Measurements from ENCODE around the gene ARHGAP23. TPM values are rescaled to one million over a fixed set of nuclear protein-coding genes. Genes with fewer than 3 reads are reported as not detected.

Gene ARHGAP23
- total RNA-seq, 2 donors from 2014 or later: 5.2 to 10.9 TPM

DNA sequence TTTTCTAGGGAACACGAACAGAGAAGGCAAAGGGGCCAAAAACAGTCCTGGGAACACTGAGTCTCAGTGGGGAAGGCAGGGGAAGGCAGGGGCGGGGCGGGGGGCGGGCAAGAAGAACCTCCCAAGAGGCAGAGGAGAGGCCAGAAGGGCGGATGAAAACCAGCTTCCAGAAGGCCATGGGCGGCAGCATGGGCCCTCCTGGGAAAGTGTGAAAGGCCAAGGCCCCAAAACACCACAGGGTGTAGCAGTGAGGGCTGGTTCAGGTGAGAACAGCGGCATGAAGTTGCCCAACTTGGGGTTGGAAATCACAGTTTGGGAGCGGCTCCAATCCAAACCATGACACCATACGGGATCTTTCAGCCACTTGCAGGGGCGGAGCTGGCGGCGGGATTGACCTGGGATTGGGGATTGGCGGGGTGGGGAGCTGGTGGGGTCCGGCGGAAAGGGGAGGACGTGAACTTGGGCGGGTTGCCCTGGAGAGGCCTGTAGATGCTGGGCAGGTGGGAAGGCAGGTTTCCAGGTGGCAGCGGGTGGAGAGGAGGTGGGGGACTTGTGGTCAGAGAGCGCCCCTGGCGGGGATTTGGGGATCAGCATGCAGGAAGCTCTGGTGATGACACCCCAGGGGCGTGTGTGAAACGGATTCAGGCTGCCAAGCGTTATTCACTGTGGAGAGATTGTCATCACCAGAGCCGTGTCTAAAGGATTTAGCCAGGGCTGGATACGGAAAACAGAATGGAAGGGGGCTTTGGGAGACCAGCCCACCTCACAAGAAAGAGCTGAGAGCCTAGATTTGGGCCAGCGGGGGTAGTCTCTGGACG, 80.9 kb downstream of the ARHGAP23 start:
- Histone ChIP-seq H3K27ac (no peak overlapping the region), H3K4me1 (peaks cover 16% of the 10 kb centered on the region), H3K9me3 (no peaks in the 10 kb centered on the region), H3K4me3 (no peak overlapping the region), H3K36me3 (replicated peaks in 1 of 2; ENCODE audit: insufficient read depth in 1 of 2, low read depth in 2 of 2) (no peaks in the 10 kb centered on the region), H3K27me3 (peaks cover 0 to 16% of the 10 kb centered on the region in 2 donors)
- WGBS, 2 donors: 46 to 58% methylated on average over 24 to 27 of the region's 27 CpGs
- intact Hi-C loops (cut with DNase I): no loop called here
- no peak for TF ChIP-seq POLR2A (IDR thresholded peaks at IDR 0.05)
- TF ChIP-seq, protein P1, sequence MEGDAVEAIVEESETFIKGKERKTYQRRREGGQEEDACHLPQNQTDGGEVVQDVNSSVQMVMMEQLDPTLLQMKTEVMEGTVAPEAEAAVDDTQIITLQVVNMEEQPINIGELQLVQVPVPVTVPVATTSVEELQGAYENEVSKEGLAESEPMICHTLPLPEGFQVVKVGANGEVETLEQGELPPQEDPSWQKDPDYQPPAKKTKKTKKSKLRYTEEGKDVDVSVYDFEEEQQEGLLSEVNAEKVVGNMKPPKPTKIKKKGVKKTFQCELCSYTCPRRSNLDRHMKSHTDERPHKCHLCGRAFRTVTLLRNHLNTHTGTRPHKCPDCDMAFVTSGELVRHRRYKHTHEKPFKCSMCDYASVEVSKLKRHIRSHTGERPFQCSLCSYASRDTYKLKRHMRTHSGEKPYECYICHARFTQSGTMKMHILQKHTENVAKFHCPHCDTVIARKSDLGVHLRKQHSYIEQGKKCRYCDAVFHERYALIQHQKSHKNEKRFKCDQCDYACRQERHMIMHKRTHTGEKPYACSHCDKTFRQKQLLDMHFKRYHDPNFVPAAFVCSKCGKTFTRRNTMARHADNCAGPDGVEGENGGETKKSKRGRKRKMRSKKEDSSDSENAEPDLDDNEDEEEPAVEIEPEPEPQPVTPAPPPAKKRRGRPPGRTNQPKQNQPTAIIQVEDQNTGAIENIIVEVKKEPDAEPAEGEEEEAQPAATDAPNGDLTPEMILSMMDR (IDR thresholded peaks at IDR 0.05): peak; percentile 43 to 67 (median 60)
- ATAC-seq (peak; percentile 62), DNase-seq (peak; percentile 68 to 83 (median 76))

DNA sequence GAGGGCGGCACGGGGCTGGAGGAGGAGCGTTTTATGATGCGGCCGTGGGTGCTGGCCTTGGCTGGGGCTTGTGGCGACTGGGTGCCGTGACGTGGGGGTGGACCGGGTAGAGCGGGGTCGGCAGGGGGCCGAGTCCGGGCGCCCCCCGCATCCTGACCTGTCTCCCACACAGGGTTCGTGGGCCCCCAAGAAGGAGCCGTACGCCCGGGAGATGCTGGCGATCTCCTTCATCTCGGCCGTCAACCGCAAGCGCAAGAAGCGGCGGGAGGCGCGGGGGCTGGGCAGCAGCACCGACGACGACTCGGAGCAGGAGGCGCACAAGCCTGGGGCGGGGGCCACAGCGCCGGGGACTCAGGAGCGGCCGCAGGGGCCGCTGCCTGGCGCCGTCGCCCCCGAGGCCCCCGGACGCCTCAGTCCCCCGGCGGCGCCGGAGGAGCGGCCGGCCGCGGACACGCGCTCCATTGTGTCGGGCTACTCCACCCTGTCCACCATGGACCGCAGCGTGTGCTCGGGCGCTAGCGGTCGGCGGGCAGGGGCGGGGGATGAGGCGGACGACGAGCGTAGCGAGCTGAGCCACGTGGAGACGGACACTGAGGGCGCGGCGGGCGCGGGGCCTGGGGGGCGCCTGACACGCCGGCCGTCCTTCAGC, 81.6 kb downstream of the ARHGAP23 start:
- Histone ChIP-seq H3K27ac (no peak overlapping the region), H3K9me3 (no peaks in the 10 kb centered on the region), H3K4me3 (no peak overlapping the region), H3K27me3 (peaks cover 0 to 16% of the 10 kb centered on the region in 2 donors), H3K36me3 (replicated peaks in 1 of 2; ENCODE audit: insufficient read depth in 1 of 2, low read depth in 2 of 2) (no peaks in the 10 kb centered on the region), H3K4me1 (peaks cover 16% of the 10 kb centered on the region)
- no peak for DNase-seq
- peak; percentile 20 for ATAC-seq
- intact Hi-C loops (cut with DNase I): no loop called here
- TF ChIP-seq POLR2A (IDR thresholded peaks at IDR 0.05): no peak
- TF ChIP-seq, protein P1 (IDR thresholded peaks at IDR 0.05): no peak
- 3 to 15% methylated on average over 27 to 67 of the region's 80 CpGs for WGBS, 2 donors

DNA sequence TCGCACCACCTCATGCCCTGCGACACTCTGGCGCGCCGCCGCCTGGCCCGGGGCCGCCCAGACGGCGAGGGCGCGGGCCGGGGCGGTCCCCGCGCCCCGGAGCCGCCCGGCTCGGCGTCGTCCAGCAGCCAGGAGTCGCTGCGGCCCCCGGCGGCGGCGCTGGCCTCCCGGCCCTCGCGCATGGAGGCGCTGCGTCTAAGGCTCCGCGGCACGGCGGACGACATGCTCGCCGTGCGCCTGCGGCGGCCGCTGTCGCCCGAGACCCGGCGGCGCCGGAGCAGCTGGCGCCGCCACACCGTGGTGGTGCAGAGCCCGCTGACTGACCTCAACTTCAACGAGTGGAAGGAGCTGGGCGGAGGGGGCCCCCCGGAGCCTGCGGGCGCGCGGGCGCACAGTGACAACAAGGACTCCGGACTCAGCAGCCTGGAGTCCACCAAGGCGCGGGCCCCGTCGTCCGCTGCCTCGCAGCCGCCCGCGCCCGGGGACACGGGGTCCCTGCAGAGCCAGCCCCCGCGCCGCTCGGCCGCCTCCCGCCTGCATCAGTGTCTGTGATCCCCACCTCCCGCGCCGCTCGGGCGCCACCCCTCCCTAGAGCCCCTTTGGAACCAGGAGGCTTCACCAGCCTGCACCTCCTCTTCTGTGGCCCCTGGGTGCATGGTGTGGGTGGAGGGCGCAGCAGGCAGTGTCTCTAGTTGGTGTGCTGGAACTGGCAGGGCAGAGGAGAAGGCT, 82.3 kb downstream of the ARHGAP23 start:
- intact Hi-C loops (cut with DNase I): no loop called here
- WGBS, 2 donors: 3 to 5% methylated on average over 37 to 81 of the region's 86 CpGs
- H3K9me3 ChIP-seq: no peaks in the 10 kb centered on the region
- DNase-seq (peak in 2 of 4 donors; percentile 35 to 56), ATAC-seq (peak; percentile 52)
- H3K27me3 ChIP-seq: peaks cover 0 to 16% of the 10 kb centered on the region in 2 donors
- H3K4me1 ChIP-seq: peaks cover 16% of the 10 kb centered on the region
- no peak overlapping the region for H3K27ac ChIP-seq
- no peak for TF ChIP-seq POLR2A (IDR thresholded peaks at IDR 0.05)
- TF ChIP-seq, protein P1 (IDR thresholded peaks at IDR 0.05): peak in 3 of 7 experiments; percentile 13 to 57 (median 33)
- H3K36me3 ChIP-seq (replicated peaks in 1 of 2; ENCODE audit: insufficient read depth in 1 of 2, low read depth in 2 of 2): no peaks in the 10 kb centered on the region
- no peak overlapping the region for H3K4me3 ChIP-seq

DNA sequence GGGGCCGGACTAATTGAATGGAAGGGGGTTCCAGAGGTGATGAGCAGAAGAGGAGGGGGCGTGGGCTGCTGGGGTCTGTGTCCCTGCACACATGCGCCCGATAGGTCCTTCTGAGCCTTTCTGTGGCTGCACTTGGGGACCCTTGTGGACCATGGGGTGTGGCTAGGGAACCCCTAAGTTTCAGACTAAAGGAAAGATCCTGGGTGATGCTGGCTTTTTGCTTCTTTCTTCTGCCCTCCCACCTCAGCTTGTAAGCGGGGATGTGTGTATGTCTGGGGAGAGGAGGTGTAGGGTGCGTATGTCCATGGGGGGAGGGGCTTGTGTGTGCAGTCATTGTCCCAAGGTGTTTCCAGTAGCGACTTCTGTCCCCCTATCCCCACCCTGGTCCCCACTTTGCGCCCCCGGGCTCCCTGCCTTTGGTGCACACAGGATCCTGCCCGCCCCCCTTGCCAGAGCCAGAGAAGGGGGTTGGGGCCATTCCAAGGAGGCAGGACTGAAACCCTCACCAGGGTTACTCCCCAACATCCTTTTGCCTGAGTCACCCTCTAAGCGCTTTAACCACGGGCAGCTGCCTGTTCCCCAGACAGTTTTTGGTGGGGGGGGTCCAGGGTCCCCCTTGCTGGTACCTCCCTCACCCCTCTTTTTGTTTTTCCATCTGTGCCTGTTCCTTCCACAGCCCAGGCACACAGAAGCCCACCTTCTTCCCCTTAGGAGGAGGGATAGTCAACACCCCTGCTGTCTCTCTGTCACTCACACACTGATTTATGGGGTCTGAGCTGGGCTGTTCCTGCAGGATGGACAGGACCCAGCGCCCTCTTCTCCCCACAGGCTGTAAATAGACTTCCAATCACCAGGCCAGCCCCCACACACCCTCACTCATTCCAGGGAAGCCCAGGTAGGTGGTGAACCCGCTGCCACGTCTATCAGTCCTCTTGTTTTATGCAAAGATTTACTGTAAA, 83.2 kb downstream of the ARHGAP23 start:
- peaks cover 0 to 16% of the 10 kb centered on the region in 2 donors for H3K27me3 ChIP-seq
- H3K27ac ChIP-seq: no peak overlapping the region
- H3K4me1 ChIP-seq: peaks cover 16% of the 10 kb centered on the region
- WGBS, 2 donors: 44 to 49% methylated on average over 14 to 15 of the region's 15 CpGs
- DNase-seq: no peak
- no peak for ATAC-seq
- intact Hi-C loops (cut with DNase I): no loop called here
- no peak for TF ChIP-seq POLR2A (IDR thresholded peaks at IDR 0.05)
- TF ChIP-seq, protein P1 (IDR thresholded peaks at IDR 0.05): no peak
- H3K36me3 ChIP-seq (replicated peaks in 1 of 2; ENCODE audit: insufficient read depth in 1 of 2, low read depth in 2 of 2): no peaks in the 10 kb centered on the region
- H3K4me3 ChIP-seq: no peak overlapping the region
- no peaks in the 10 kb centered on the region for H3K9me3 ChIP-seq
